K562 (cell line): ENCODE measurements around the gene SLC39A7. TPM values are rescaled to one million over a fixed set of nuclear protein-coding genes. Genes with fewer than 3 reads are reported as not detected.

Source experiments
- ATAC-seq: fragments of 200-7000 bp; cut with Tn5 transposase; 3 replicates; pipeline ENCODE4 v1.9.1; 2020; ENCODE audit warnings: moderate library complexity
- BruUV-seq: library from RNA; stranded (reverse); fragments of 400-500 nt; replicated peaks from 2 replicates; lab custom pipeline; 2021; lab: Mats Ljungman, UMichigan
- CTCF ChIA-PET: fragments of 300-600 bp; formaldehyde crosslinking; extraction: SDS; loops from one replicate; lab custom pipeline; 2021; ENCODE audit warnings: low intra/inter-chr PET ratio; lab: Yijun Ruan, JAX
- POLR2A ChIA-PET: fragments of 300-600, 350-650 bp; sonication (Branson Sonifier 250); formaldehyde crosslinking; extraction: SDS; loops from one replicate; lab custom pipeline; 2021; ENCODE audit warnings: antibody characterized with exemption, inconsistent platforms; lab: Yijun Ruan, JAX
- DNase-seq, 4 experiments: peaks; one replicate each; pipeline versions ENCODE4 v3.0.0 to v3.0.0-alpha.2; 2011 to 2018; ENCODE audit warnings: low spot score in 3 of 4, mixed read lengths in 3 of 4; ENCODE audit errors: extremely low read depth in 1 of 4
- FAIRE-seq: peaks from 2 replicates; lab custom pipeline; 2011; peaks lifted over from hg19 to GRCh38; lab: Jason Lieb, UNC
- H2AFZ ChIP-seq: 2 replicates; pipeline ENCODE4 v1.6.0; 2011; ENCODE audit warnings: low read depth, low read length, control low read depth, inconsistent platforms
- H3K27ac ChIP-seq: fragments of 200-600 bp; 3 replicates; pipeline ENCODE4 v1.8.0; 2011; ENCODE audit warnings: low read depth, mild to moderate bottlenecking, control low read depth, inconsistent platforms, low read length, moderate library complexity, mixed read lengths; ENCODE audit errors: extremely low read depth
- H3K27me3 ChIP-seq, 2 experiments: fragments of 300-600 bp in 1 of 2; 2 replicates in 1 of 2; 3 replicates in 1 of 2; pipeline versions ENCODE4 v1.6.0 to v1.8.0; 2011; ENCODE audit warnings: inconsistent platforms in 2 of 2, low read length in 2 of 2, mild to moderate bottlenecking in 1 of 2, mixed read lengths in 1 of 2, moderate library complexity in 1 of 2; ENCODE audit not compliant: control insufficient read depth in 2 of 2, insufficient read depth in 2 of 2
- H3K36me3 ChIP-seq: fragments of 300-600 bp; 3 replicates; pipeline ENCODE4 v1.8.0; 2011; ENCODE audit warnings: mild to moderate bottlenecking, low read length, inconsistent platforms; ENCODE audit not compliant: control insufficient read depth, insufficient read depth
- H3K4me1 ChIP-seq, 2 experiments: fragments of 200-600 bp in 1 of 2; replicated peaks in 1 of 2; 2 replicates in 1 of 2; 3 replicates in 1 of 2; pipeline versions ENCODE4 v1.5.1 to v1.8.0; 2011; ENCODE audit warnings: inconsistent platforms in 2 of 2, low read length in 2 of 2, mild to moderate bottlenecking in 1 of 2, mixed read lengths in 1 of 2, moderate library complexity in 1 of 2; ENCODE audit not compliant: control insufficient read depth in 2 of 2, insufficient read depth in 2 of 2
- H3K4me2 ChIP-seq: 2 replicates; pipeline ENCODE4 v1.6.1; 2011; ENCODE audit warnings: low read length, control low read depth, inconsistent platforms, mixed read lengths; ENCODE audit not compliant: insufficient read depth
- H3K4me3 ChIP-seq: fragments of 200-600 bp; sonication (generic), shearing (Covaris generic); 2 replicates; pipeline ENCODE4 v1.5.1; 2016; ENCODE audit warnings: control low read depth, inconsistent platforms
- H3K79me2 ChIP-seq: fragments of 200-600 bp; 3 replicates; pipeline ENCODE4 v1.8.0; 2011; ENCODE audit warnings: low read length, inconsistent platforms; ENCODE audit not compliant: control insufficient read depth, insufficient read depth
- H3K9ac ChIP-seq, 2 experiments: 2 replicates each; pipeline versions ENCODE4 v1.6.0 to v1.6.1; 2011; ENCODE audit warnings: low read depth in 2 of 2, low read length in 2 of 2, control low read depth in 1 of 2, inconsistent platforms in 1 of 2, mild to moderate bottlenecking in 1 of 2, mixed read lengths in 1 of 2; ENCODE audit not compliant: insufficient read depth in 1 of 2
- H3K9me1 ChIP-seq: one replicate; pipeline ENCODE4 v1.6.0; 2011; ENCODE audit warnings: inconsistent platforms, mild to moderate bottlenecking, low read length, moderate library complexity; ENCODE audit not compliant: control insufficient read depth, insufficient read depth
- H3K9me3 ChIP-seq: replicated peaks from 2 replicates; pipeline ENCODE4 v1.5.1; 2011; ENCODE audit warnings: low read depth, low read length, inconsistent platforms; ENCODE audit not compliant: control insufficient read depth, insufficient read depth
- H4K20me1 ChIP-seq: replicated peaks from 2 replicates; pipeline ENCODE4 v1.6.1; 2011; ENCODE audit warnings: low read length, inconsistent platforms, mixed read lengths; ENCODE audit not compliant: control insufficient read depth, insufficient read depth
- ATF1 ChIP-seq, 2 experiments: fragments of 450-650 bp in 1 of 2; IDR thresholded peaks; 2 replicates each; pipeline ENCODE4 v1.6.1; 2016; ENCODE audit warnings: missing compliant biosample characterization in 1 of 2, missing genetic modification characterization in 1 of 2
- CBFA2T2 ChIP-seq: fragments of 450-650 bp; conservative IDR thresholded peaks from 2 replicates; pipeline ENCODE4 v1.6.1; 2017; ENCODE audit warnings: mild to moderate bottlenecking
- CC2D1A ChIP-seq: fragments of 450-650 bp; IDR thresholded peaks from 2 replicates; pipeline ENCODE4 v1.6.1; 2017; ENCODE audit warnings: mild to moderate bottlenecking
- GABPB2 ChIP-seq: fragments of 250-450 bp; sonication (Bioruptor Pico); conservative IDR thresholded peaks from 2 replicates; pipeline ENCODE4 v1.5.1; 2021; ENCODE audit warnings: mild to moderate bottlenecking
- KAT7 ChIP-seq: sonication (generic); formaldehyde crosslinking; IDR thresholded peaks from 2 replicates; pipeline ENCODE4 v1.8.0; 2022; ENCODE audit warnings: missing genetic modification reagents, mild to moderate bottlenecking, borderline replicate concordance
- L3MBTL2 ChIP-seq: fragments of 450-650 bp; IDR thresholded peaks from 2 replicates; pipeline ENCODE4 v1.6.1; 2016; ENCODE audit warnings: mild to moderate bottlenecking, moderate library complexity
- NCOA1 ChIP-seq: fragments of 450-650 bp; IDR thresholded peaks from 2 replicates; pipeline ENCODE4 v1.6.1; 2016; ENCODE audit warnings: low read depth
- NR2C1 ChIP-seq, 2 experiments: fragments of 450-650 bp; IDR thresholded peaks; 2 replicates each; pipeline ENCODE4 v1.6.1; 2017; ENCODE audit warnings: mild to moderate bottlenecking in 2 of 2, antibody characterized with exemption in 1 of 2, inconsistent platforms in 1 of 2, missing compliant biosample characterization in 1 of 2, missing genetic modification characterization in 1 of 2
- PTRF ChIP-seq: fragments of 450-650 bp; IDR thresholded peaks from 2 replicates; pipeline ENCODE4 v1.6.1; 2016; ENCODE audit warnings: mild to moderate bottlenecking, missing genetic modification characterization, missing compliant biosample characterization
- SRSF9 ChIP-seq: fragments of 200-400 bp; formaldehyde crosslinking; IDR thresholded peaks from 2 replicates; pipeline ENCODE4 v1.6.1; 2017; ENCODE audit warnings: low read depth, low read length, borderline replicate concordance
- USF1 ChIP-seq: sonication (generic); formaldehyde crosslinking; IDR thresholded peaks from 2 replicates; pipeline ENCODE4 v1.9.0; 2022; ENCODE audit warnings: mild to moderate bottlenecking, missing genetic modification reagents
- ZC3H4 ChIP-seq: sonication (generic); formaldehyde crosslinking; IDR thresholded peaks from 2 replicates; pipeline ENCODE4 v1.9.0; 2021; ENCODE audit warnings: missing genetic modification reagents, borderline replicate concordance
- ZNF133 ChIP-seq: fragments of 250-450 bp; sonication (Bioruptor Pico); IDR thresholded peaks from 2 replicates; pipeline ENCODE4 v1.4.0; 2020; ENCODE audit warnings: mild to moderate bottlenecking
- ZNF324 ChIP-seq: fragments of 250-450 bp; sonication (Bioruptor Pico); IDR thresholded peaks from 2 replicates; pipeline ENCODE4 v1.4.0; 2020; ENCODE audit warnings: mild to moderate bottlenecking
- ZNF436 ChIP-seq: fragments of 250-450, 450-650 bp; sonication (Bioruptor Pico); formaldehyde crosslinking; IDR thresholded peaks from 2 replicates; pipeline ENCODE4 v1.7.0; 2020; ENCODE audit warnings: mild to moderate bottlenecking
- ZNF512 ChIP-seq: IDR thresholded peaks from 2 replicates; pipeline ENCODE4 v1.6.1; 2016; ENCODE audit warnings: missing genetic modification characterization, missing compliant biosample characterization
- ZNF766 ChIP-seq: fragments of 200-800 bp; sonication (Bioruptor generic); conservative IDR thresholded peaks from 2 replicates; pipeline ENCODE4 v1.6.1; 2016; ENCODE audit warnings: missing genetic modification characterization, missing compliant biosample characterization
- WGBS: fragments of 100-300 bp; shearing (Covaris generic); methylation state at CpG from one replicate; pipeline ENCODE4 v1.1.6; 2016; ENCODE audit warnings: low coverage, mixed read lengths; ENCODE audit not compliant: insufficient coverage; ENCODE audit errors: missing lambda C conversion rate; 5-methylcytosine and 5-hydroxymethylcytosine counted together
- in situ Hi-C: fragments of 300-500 bp; cut with MboI; formaldehyde crosslinking; loops from 4 replicates; pipeline ENCODE4 v1.15.0; 2018; ENCODE audit warnings: inconsistent platforms, mixed read lengths
- intact Hi-C: fragments of 100-400 bp; cut with micrococcal nuclease; formaldehyde crosslinking; loops from 2 replicates; pipeline ENCODE4 v1.14.2; 2022
- polyA plus RNA-seq, 8 experiments: library from polyadenylated mRNA; depleted of rRNA in 4 of 8; stranded (reverse) in 5 of 8; unstranded in 3 of 8; fragments of >200 nt; fragmentation: Nextera tagmentation in 2 of 8; fragmentation: Illumina TruSeq in 1 of 8; extraction: Ambion mirVana in 2 of 8; extraction: Trizol in 1 of 8; gene quantifications; 2 replicates each; pipeline versions ENCODE4 v1.2.1 to v1.2.3, GENCODE V29; 2011 to 2014; ENCODE audit warnings: inconsistent platforms in 1 of 8, missing spikeins in 1 of 8
- total RNA-seq, 7 experiments: library from RNA; depleted of rRNA in 6 of 7; stranded (reverse); fragments of >200 nt in 6 of 7; fragmentation: Illumina TruSeq in 2 of 7; extraction: Trizol in 2 of 7; gene quantifications; 2 replicates each; pipeline versions ENCODE4 v1.2.1 to v1.2.3, GENCODE V29; 2011 to 2021; ENCODE audit warnings: low replicate concordance in 1 of 7
- TF ChIP-seq, protein P1 (sequence below): fragments of 450-650 bp; conservative IDR thresholded peaks from 2 replicates; pipeline ENCODE4 v1.6.1; 2016; ENCODE audit warnings: missing genetic modification characterization, low read depth, mild to moderate bottlenecking, control low read depth, missing compliant biosample characterization

Gene SLC39A7
- total and polyA plus RNA-seq, 9 of the 15 experiments (the other 6 are each of a cell fraction or from before 2014, with no cell fraction given) = 21.7 to 169 (median 121) TPM

GRCh38 chr6:33165581-33166258 is 34.9 kb upstream of the SLC39A7 start:
- DNase-seq = no peak
- in situ Hi-C loops = no loop called here
- peaks cover 5 to 43% of the 10 kb centered on the region in 2 experiments; a peak in 3 of 5 replicates for H3K27me3 ChIP-seq
- TF ChIP-seq ZC3H4 (CRISPR knock-in tag) (no peak), USF1 (CRISPR knock-in tag) (no peak), ZNF512 (tag) (no peak), KAT7 (CRISPR knock-in tag) (no peak), CBFA2T2 (no peak), ATF1 (CRISPR knock-in tag; IDR thresholded peaks at IDR 0.05) (no peak), ATF1 (tag; IDR thresholded peaks at IDR 0.05) (no peak), L3MBTL2 (no peak), GABPB2 (CRISPR knock-in tag) (no peak), PTRF (tag) (no peak), ZNF766 (no peak), ZNF133 (CRISPR knock-in tag) (no peak), ZNF324 (CRISPR knock-in tag) (no peak), NCOA1 (no peak), CC2D1A (peak; percentile 62), ZNF436 (CRISPR knock-in tag) (no peak), NR2C1 (IDR thresholded peaks at IDR 0.05) (no peak), NR2C1 (tag; IDR thresholded peaks at IDR 0.05) (0 out of 2 replicates have a peak, but pooled peaks have one; percentile 27), SRSF9 (no peak)
- TF ChIP-seq, protein P1, sequence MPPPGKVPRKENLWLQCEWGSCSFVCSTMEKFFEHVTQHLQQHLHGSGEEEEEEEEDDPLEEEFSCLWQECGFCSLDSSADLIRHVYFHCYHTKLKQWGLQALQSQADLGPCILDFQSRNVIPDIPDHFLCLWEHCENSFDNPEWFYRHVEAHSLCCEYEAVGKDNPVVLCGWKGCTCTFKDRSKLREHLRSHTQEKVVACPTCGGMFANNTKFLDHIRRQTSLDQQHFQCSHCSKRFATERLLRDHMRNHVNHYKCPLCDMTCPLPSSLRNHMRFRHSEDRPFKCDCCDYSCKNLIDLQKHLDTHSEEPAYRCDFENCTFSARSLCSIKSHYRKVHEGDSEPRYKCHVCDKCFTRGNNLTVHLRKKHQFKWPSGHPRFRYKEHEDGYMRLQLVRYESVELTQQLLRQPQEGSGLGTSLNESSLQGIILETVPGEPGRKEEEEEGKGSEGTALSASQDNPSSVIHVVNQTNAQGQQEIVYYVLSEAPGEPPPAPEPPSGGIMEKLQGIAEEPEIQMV (tag) = peak; percentile 88

More at GRCh38 chr6:33165581-33166258, 34.9 kb upstream of the SLC39A7 start:
- Histone ChIP-seq H3K9me3 (no peaks in the 10 kb centered on the region), H3K4me2 (no peak overlapping the region), H3K4me1 (peaks cover 7 to 30% of the 10 kb centered on the region in 2 experiments; a peak in 3 of 5 replicates), H3K79me2 (no peaks in the 10 kb centered on the region), H3K9me1 (no peaks in the 10 kb centered on the region), H4K20me1 (peaks cover 4% of the 10 kb centered on the region; the same call in 1 of the 2 replicates), H3K9ac (peak overlapping the region in 1 of 2 experiments; percentile 55; a peak in 1 of 4 replicates), H3K27ac (no peak overlapping the region), H3K4me3 (no peak overlapping the region), H3K36me3 (no peaks in the 10 kb centered on the region), H2AFZ (no peak overlapping the region)
- intact Hi-C loops = no loop called here
- ATAC-seq = no peak
- 1% methylated on average over 15 of the region's 17 CpGs for WGBS
- no peak for FAIRE-seq
- BruUV-seq = no TSS peak
- ChIA-PET POLR2A (interaction anchor here (0.6 to 3.0 kb wide), 4 partner anchors 8 to 213 kb away, joined by 3 to 11 read pairs (median 6); partner anchors contain the start of gene HLA-DMA), CTCF (no interaction called here)
